GM12875 (cell line): ENCODE data around the gene PANX2.

ENCODE experiments used
- H3K4me3 ChIP-seq: one replicate; pipeline ENCODE4 v1.5.1; 2011; ENCODE audit warnings: low read depth, low read length, control low read depth
- TF ChIP-seq, protein P1 (sequence below): IDR thresholded peaks from 2 replicates; pipeline ENCODE4 v1.5.1; 2011; ENCODE audit warnings: low read depth, mild to moderate bottlenecking, control low read depth, inconsistent platforms, low read length, moderate library complexity, borderline replicate concordance; ENCODE audit not compliant: insufficient read depth

Gene PANX2

GRCh38 chr22:50184902-50185374, 14.4 kb downstream of the PANX2 start:
- H3K4me3 ChIP-seq, result peak overlapping the region; percentile 70
- TF ChIP-seq, protein P1, sequence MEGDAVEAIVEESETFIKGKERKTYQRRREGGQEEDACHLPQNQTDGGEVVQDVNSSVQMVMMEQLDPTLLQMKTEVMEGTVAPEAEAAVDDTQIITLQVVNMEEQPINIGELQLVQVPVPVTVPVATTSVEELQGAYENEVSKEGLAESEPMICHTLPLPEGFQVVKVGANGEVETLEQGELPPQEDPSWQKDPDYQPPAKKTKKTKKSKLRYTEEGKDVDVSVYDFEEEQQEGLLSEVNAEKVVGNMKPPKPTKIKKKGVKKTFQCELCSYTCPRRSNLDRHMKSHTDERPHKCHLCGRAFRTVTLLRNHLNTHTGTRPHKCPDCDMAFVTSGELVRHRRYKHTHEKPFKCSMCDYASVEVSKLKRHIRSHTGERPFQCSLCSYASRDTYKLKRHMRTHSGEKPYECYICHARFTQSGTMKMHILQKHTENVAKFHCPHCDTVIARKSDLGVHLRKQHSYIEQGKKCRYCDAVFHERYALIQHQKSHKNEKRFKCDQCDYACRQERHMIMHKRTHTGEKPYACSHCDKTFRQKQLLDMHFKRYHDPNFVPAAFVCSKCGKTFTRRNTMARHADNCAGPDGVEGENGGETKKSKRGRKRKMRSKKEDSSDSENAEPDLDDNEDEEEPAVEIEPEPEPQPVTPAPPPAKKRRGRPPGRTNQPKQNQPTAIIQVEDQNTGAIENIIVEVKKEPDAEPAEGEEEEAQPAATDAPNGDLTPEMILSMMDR, result no peak

- peak within 1 kb of the TSS; percentile 84 for H3K4me3 ChIP-seq
- TF ChIP-seq, protein P1, result no peak
Observed at GRCh38 chr22:50185375-50186087, 15.0 kb downstream of the PANX2 start, which contains the start of gene TRABD. TSS of gene TRABD (plus strand) at chr22:50185913. CDS start at chr22:50193061, 7,148 bp downstream.

GRCh38 chr22:50186181-50186714, 15.7 kb downstream of the PANX2 start:
- TF ChIP-seq, protein P1, result 0 out of 2 replicates have a peak, but pooled peaks have one; percentile 6
- H3K4me3 ChIP-seq, result peak overlapping the region; percentile 84

- H3K4me3 ChIP-seq, result peak overlapping the region; percentile 84
- TF ChIP-seq, protein P1, result no peak
Observed at GRCh38 chr22:50186761-50187523, 16.4 kb downstream of the PANX2 start.

DNA sequence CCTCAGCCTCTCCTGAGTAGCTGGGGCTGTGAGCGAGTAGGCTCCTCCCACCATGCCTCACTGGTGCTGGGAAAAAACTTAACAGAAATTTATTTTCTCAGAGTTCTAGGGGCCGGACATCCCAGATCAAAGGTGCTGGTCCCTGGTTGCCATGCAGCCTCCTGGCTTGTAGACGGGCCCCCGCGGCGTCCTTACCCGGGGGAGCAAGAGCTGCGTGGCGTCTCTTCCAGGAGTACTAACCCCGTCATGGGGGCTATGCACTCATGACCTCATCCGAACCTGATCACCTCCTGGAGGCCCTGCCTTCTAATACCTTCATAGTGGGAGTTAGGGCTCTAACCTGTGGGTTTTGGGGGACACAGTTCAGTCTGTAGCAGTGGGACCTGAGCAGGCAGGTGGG, 17.8 kb downstream of the PANX2 start:
- H3K4me3 ChIP-seq, result no peak overlapping the region
- TF ChIP-seq, protein P1, result no peak

DNA sequence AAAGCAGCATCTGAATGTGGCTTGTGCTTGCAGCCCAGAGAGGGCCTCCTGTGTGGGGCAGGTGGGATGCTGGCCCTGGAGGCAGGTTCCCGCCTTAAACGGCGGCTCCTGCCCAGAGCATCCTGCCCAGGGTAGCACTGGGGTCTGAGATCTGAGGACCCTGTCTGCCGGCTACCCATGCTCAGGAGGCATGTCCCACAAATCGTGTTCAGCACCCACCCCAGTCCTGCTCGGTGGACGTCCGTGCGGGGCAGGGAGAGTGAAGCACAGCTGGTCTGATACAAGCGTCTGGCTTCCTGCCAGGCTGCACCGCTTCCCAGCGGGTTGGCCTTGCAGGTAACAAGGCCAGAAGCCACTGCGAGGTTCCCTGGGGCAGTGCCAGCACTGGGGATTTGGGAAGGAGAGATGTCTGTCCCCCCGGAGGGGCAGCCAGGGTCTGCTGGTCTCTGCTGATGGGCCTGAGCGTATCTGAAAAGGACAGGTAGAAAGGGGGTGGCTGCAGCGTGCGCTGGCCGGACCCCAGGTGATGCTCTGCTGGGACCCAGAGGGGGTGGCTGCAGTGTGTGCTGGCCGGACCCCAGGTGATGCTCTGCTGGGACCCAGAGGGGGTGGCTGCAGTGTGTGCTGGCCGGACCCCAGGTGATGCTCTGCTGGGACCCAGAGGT, 18.8 kb downstream of the PANX2 start:
- TF ChIP-seq, protein P1, result no peak
- peak overlapping the region; percentile 57 for H3K4me3 ChIP-seq
